NT2/D1 (cell line): ENCODE results near the gene SMG6.

Experiments used
- YY1 ChIP-seq: IDR thresholded peaks from 2 replicates; pipeline ENCODE4 v1.6.1; 2011; ENCODE audit not compliant: insufficient read length, insufficient read depth
- ZNF274 ChIP-seq: IDR thresholded peaks from 2 replicates; pipeline ENCODE4 v1.6.1; 2011; ENCODE audit warnings: mild to moderate bottlenecking, low read depth, low read length

- TF ChIP-seq ZNF274 (no peak), YY1 (no peak)
Measured at GRCh38 chr17:2283302-2283701, 20.3 kb downstream of the SMG6 start.
